MCF 10A (cell line): Measurements from ENCODE around the gene TKTL1. TPM values are rescaled to one million over a fixed set of nuclear protein-coding genes. Genes with fewer than 3 reads are reported as not detected.

Experiments used
- BruUV-seq: library from RNA; stranded (reverse); fragments of 400-500 nt; replicated peaks from 2 replicates; lab custom pipeline; 2021; lab: Mats Ljungman, UMichigan
- CTCF ChIA-PET: fragments of 300-600 bp; sonication (Branson Sonifier 250); formaldehyde crosslinking; extraction: SDS; loops from one replicate; lab custom pipeline; 2021; ENCODE audit warnings: antibody characterized with exemption, inconsistent platforms; lab: Yijun Ruan, JAX
- POLR2A ChIA-PET: fragments of 300-600, 350-650 bp; sonication (Branson Sonifier 250); formaldehyde crosslinking; extraction: SDS; loops from one replicate; lab custom pipeline; 2020; ENCODE audit warnings: antibody characterized with exemption, inconsistent platforms; lab: Yijun Ruan, JAX
- DNase-seq: peaks from one replicate; pipeline ENCODE4 v3.0.0-alpha.2; 2018; ENCODE audit not compliant: unreplicated experiment
- H3K27ac Mint-ChIP-seq: one replicate; pipeline ENCODE4 v1.8.0; 2022; ENCODE audit warnings: mild to moderate bottlenecking, low read depth, mixed read lengths; ENCODE audit not compliant: unreplicated experiment
- H3K27me3 Mint-ChIP-seq: one replicate; pipeline ENCODE4 v1.8.0; 2022; ENCODE audit warnings: mixed read lengths; ENCODE audit not compliant: insufficient read depth, unreplicated experiment
- H3K36me3 Mint-ChIP-seq: one replicate; pipeline ENCODE4 v1.8.0; 2022; ENCODE audit warnings: mild to moderate bottlenecking, moderate library complexity, mixed read lengths; ENCODE audit not compliant: insufficient read depth, unreplicated experiment
- H3K4me1 Mint-ChIP-seq: one replicate; pipeline ENCODE4 v1.8.0; 2022; ENCODE audit warnings: mixed read lengths; ENCODE audit not compliant: insufficient read depth, unreplicated experiment
- H3K4me3 Mint-ChIP-seq: one replicate; pipeline ENCODE4 v1.8.0; 2022; ENCODE audit warnings: mild to moderate bottlenecking, moderate library complexity, mixed read lengths; ENCODE audit not compliant: unreplicated experiment
- H3K9me3 Mint-ChIP-seq: one replicate; pipeline ENCODE4 v1.8.0; 2022; ENCODE audit warnings: mixed read lengths; ENCODE audit not compliant: unreplicated experiment
- intact Hi-C: fragments of 100-400 bp; cut with micrococcal nuclease; formaldehyde crosslinking; loops from 2 replicates; pipeline ENCODE4 v1.14.1; 2022
- total RNA-seq: library from RNA; stranded (reverse); gene quantifications from 2 replicates; pipeline ENCODE4 v1.2.3, GENCODE V29; 2022
- TF ChIP-seq, protein P1 (sequence below): fragments of 200-600 bp; IDR thresholded peaks from one replicate; pipeline ENCODE4 v1.8.0; 2022; ENCODE audit warnings: antibody characterized with exemption, mild to moderate bottlenecking; ENCODE audit not compliant: unreplicated experiment

TKTL1 gene
- total RNA-seq, 1 experiment from 2014 or later, result not detected

DNA sequence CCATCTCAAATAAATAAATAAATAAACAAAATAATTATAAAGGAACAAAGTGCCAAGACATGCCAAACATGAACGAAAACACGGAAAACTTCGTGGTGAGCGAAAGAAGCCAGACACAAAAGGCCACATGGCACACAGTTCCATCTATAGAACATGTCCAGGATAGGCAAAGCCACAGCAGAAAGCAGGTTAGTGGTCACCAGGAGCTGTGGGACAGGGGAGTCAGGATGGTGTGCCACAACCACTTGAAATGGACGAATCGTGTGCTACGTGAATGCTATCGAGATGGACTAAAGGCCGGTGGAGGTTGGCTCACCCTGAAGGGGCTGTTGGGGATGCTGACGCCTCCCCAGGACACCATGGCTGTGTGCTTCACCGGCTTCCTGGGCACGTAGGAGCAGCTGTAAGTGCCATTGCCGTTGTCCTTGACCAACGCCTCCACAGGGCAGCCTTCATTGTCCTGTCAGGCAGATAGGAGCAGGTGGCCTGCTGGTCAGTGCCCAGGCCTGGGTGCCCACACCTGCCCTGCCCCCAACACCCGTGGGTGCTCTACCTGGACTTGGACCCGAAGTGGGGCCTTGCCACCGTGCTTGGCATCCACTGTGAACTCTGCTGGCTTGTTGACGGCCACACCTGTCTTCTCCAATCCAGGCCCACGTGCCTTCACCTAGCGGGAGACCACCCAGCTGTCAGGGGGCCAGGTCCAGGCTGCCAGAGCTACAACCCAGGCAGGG lies 68.3 kb downstream of the TKTL1 start:
- POLR2A ChIA-PET, result no interaction called here
- DNase-seq, result no peak
- TF ChIP-seq, protein P1, sequence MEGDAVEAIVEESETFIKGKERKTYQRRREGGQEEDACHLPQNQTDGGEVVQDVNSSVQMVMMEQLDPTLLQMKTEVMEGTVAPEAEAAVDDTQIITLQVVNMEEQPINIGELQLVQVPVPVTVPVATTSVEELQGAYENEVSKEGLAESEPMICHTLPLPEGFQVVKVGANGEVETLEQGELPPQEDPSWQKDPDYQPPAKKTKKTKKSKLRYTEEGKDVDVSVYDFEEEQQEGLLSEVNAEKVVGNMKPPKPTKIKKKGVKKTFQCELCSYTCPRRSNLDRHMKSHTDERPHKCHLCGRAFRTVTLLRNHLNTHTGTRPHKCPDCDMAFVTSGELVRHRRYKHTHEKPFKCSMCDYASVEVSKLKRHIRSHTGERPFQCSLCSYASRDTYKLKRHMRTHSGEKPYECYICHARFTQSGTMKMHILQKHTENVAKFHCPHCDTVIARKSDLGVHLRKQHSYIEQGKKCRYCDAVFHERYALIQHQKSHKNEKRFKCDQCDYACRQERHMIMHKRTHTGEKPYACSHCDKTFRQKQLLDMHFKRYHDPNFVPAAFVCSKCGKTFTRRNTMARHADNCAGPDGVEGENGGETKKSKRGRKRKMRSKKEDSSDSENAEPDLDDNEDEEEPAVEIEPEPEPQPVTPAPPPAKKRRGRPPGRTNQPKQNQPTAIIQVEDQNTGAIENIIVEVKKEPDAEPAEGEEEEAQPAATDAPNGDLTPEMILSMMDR, result no peak
- CTCF ChIA-PET, result no interaction called here
- no peaks in the 10 kb centered on the region for H3K27me3 Mint-ChIP-seq
- H3K27ac Mint-ChIP-seq, result no peak overlapping the region
- peaks cover 9% of the 10 kb centered on the region for H3K4me1 Mint-ChIP-seq
- peaks cover 78% of the 10 kb centered on the region for H3K36me3 Mint-ChIP-seq
- H3K4me3 Mint-ChIP-seq, result no peak overlapping the region
- intact Hi-C loops, result no loop called here
- no TSS peak for BruUV-seq
- H3K9me3 Mint-ChIP-seq, result no peaks in the 10 kb centered on the region

- BruUV-seq, result no TSS peak
- TF ChIP-seq, protein P1, result no peak
- no peak for DNase-seq
- intact Hi-C loops, result no loop called here
- Mint-ChIP-seq H3K27ac (no peak overlapping the region), H3K4me1 (peaks cover 8% of the 10 kb centered on the region), H3K27me3 (no peaks in the 10 kb centered on the region), H3K4me3 (no peak overlapping the region), H3K36me3 (peaks cover 67% of the 10 kb centered on the region), H3K9me3 (no peaks in the 10 kb centered on the region)
- CTCF ChIA-PET, result interaction anchor here (0.5 to 1.1 kb wide), 2 partner anchors 9 to 49 kb away, joined by 3 read pairs; no protein-coding TSS in a partner anchor
- POLR2A ChIA-PET, result interaction anchor here (0.6 to 0.7 kb wide), 2 partner anchors 39 to 45 kb away, joined by 3 read pairs; no protein-coding TSS in a partner anchor
These were observed 69.5 kb downstream of the TKTL1 start for GRCh38 chrX:154365052-154365600.

DNA sequence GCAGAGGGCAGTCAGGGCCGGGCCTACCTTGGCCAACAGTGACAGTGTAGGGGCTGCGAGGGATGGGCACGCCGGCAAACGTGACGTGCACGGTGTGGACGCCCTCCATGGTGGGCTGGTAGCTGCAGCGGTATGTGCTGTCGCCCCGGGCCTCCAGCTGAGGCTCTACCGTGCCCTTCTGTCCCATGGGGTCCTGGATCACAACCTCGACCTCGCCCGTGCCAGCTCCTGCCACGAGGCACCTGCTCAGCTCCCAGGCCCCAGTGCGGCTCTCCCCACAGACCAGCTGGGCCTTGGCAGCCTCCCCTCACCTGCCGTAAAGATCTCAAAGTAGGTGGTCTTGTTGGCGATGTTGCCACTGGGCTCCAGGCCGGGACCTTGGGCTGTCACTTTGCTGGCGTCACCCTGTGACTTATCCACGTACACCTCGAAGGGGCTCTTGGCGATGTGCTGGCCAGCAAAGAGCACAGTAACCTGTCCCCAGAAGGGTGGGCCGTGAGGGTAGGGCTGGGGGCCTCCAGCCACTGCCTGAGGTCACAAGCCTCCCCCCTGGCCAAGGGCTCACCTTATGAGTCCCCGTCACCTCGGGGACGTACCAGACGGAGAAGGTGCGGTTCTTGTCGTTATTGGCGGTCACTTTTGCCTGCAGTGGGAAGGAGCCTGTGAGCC lies 70.5 kb downstream of the TKTL1 start:
- Mint-ChIP-seq H3K27me3 (no peaks in the 10 kb centered on the region), H3K4me1 (peaks cover 8% of the 10 kb centered on the region), H3K9me3 (no peaks in the 10 kb centered on the region), H3K27ac (no peak overlapping the region), H3K4me3 (no peak overlapping the region), H3K36me3 (peaks cover 61% of the 10 kb centered on the region)
- no peak for DNase-seq
- POLR2A ChIA-PET, result interaction anchor here (0.6 to 0.7 kb wide), 2 partner anchors 38 to 44 kb away, joined by 3 read pairs; no protein-coding TSS in a partner anchor
- TF ChIP-seq, protein P1, result no peak
- BruUV-seq, result no TSS peak
- CTCF ChIA-PET, result interaction anchor here (0.6 to 1.1 kb wide), 2 partner anchors 8 to 57 kb away, joined by 3 read pairs; no protein-coding TSS in a partner anchor
- intact Hi-C loops, result no loop called here

DNA sequence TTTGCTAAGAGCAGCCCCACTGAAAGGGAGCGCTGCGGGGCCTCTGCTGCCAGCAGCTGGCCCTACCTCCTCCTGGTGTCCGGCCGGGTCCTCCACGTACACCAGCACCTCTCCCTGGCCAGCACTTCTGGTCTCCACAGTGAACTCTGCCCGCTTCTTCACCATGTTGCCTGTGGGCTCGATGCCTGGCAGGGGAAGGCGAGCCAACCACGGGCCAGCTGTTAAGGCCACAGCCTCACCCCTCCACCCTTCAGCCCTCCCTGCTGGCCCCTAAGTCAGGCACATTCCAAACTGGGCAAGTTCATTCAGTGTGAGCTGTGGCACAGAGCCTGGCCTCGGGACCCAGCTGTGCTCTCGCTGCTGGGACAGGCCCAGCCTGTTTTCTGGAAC lies 71.1 kb downstream of the TKTL1 start:
- Mint-ChIP-seq H3K27me3 (no peaks in the 10 kb centered on the region), H3K27ac (no peak overlapping the region), H3K4me1 (peaks cover 8% of the 10 kb centered on the region), H3K4me3 (no peak overlapping the region), H3K36me3 (peaks cover 59% of the 10 kb centered on the region), H3K9me3 (no peaks in the 10 kb centered on the region)
- ChIA-PET POLR2A (no interaction called here), CTCF (no interaction called here)
- TF ChIP-seq, protein P1, result no peak
- intact Hi-C loops, result no loop called here
- no peak for DNase-seq
- BruUV-seq, result no TSS peak
